ENCODE data around the gene E2F7.
A peak's percentile ranks its signal among the peaks of the same experiment; 100 is the strongest.

The E2F7 gene

GRCh38 chr12:77062396-77062795 is 3.0 kb downstream of the E2F7 start:
- DNase-seq, result no peak

GRCh38 chr12:77060883-77061240 is 4.5 kb downstream of the E2F7 start:
- DNase-seq, result no peak

GRCh38 chr12:77060136-77060882 is 5.1 kb downstream of the E2F7 start:
- DNase-seq, result no peak

- DNase-seq, result no peak
Measured at GRCh38 chr12:77058740-77059139, 6.6 kb downstream of the E2F7 start.

- no peak for DNase-seq
Measured at GRCh38 chr12:77054851-77055250, 10.5 kb downstream of the E2F7 start.

GRCh38 chr12:77053259-77053658 is 12.1 kb downstream of the E2F7 start:
- DNase-seq, result no peak

GRCh38 chr12:77049767-77050353 is 15.5 kb downstream of the E2F7 start:
- DNase-seq, result peak; percentile 51 to 87 (median 75)

GRCh38 chr12:77047341-77048109 is 17.8 kb downstream of the E2F7 start:
- no peak for DNase-seq

GRCh38 chr12:77046468-77046867 is 18.9 kb downstream of the E2F7 start:
- DNase-seq, result no peak

- no peak for DNase-seq
Measured at GRCh38 chr12:77045183-77045582, 20.2 kb downstream of the E2F7 start.

GRCh38 chr12:77044721-77045120 is 20.6 kb downstream of the E2F7 start:
- no peak for DNase-seq

GRCh38 chr12:77042833-77043232 is 22.5 kb downstream of the E2F7 start:
- DNase-seq, result peak in 2 of 3 experiments; percentile 28 to 82

- no peak for DNase-seq
Measured at GRCh38 chr12:77040231-77040630, 25.1 kb downstream of the E2F7 start.

GRCh38 chr12:77035226-77035625 is 30.1 kb downstream of the E2F7 start:
- no peak for DNase-seq

- no peak for DNase-seq
Measured at GRCh38 chr12:77033658-77034536, 31.5 kb downstream of the E2F7 start.

GRCh38 chr12:77032406-77032805 is 33.0 kb downstream of the E2F7 start:
- no peak for DNase-seq

GRCh38 chr12:77031745-77032144 is 33.6 kb downstream of the E2F7 start:
- no peak for DNase-seq

GRCh38 chr12:77025782-77026314 is 39.5 kb downstream of the E2F7 start:
- no peak for DNase-seq

GRCh38 chr12:77023501-77023900 is 41.9 kb downstream of the E2F7 start:
- DNase-seq, result no peak

GRCh38 chr12:77019920-77020319 is 45.4 kb downstream of the E2F7 start:
- no peak for DNase-seq

GRCh38 chr12:77016606-77017005 is 48.8 kb downstream of the E2F7 start:
- DNase-seq, result no peak

- DNase-seq, result no peak
Measured at GRCh38 chr12:77013091-77013490, 52.3 kb downstream of the E2F7 start.

Measured in NCI-H1417 (cell line).